Measurements from ENCODE around the gene FRMD8. TPM values are rescaled to one million over a fixed set of nuclear protein-coding genes. Genes with fewer than 3 reads are reported as not detected.

Gene FRMD8
- total and polyA plus RNA-seq, 9 of the 15 experiments (the other 6 are each of a cell fraction or from before 2014, with no cell fraction given) = 4.5 to 54.5 (median 15.8) TPM

GRCh38 chr11:65430406-65431217, 44.2 kb downstream of the FRMD8 start (continued):
- TF ChIP-seq CREB3 (tag; conservative IDR thresholded peaks at IDR 0.05; ENCODE audit: low read depth) = no peak
- peak; percentile 17 for TF ChIP-seq POLR2B (IDR thresholded peaks at IDR 0.05; ENCODE audit: low read depth, partially characterized antibody)
- TF ChIP-seq ZC3H4 (CRISPR knock-in tag; IDR thresholded peaks at IDR 0.05; ENCODE audit: borderline replicate concordance) = no peak
- TF ChIP-seq SRSF7 (optimal IDR thresholded peaks at IDR 0.05; ENCODE audit: low read depth, low read length) = no peak
- no peak for TF ChIP-seq CTCFL (IDR thresholded peaks at IDR 0.05; ENCODE audit: borderline replicate concordance, insufficient read depth, low read depth, low read length, poor library complexity, severe bottlenecking)
- TF ChIP-seq PML (IDR thresholded peaks at IDR 0.05; ENCODE audit: low read length) = no peak
- TF ChIP-seq HDAC1 (IDR thresholded peaks at IDR 0.05) = no peak
- no peak for TF ChIP-seq ZNF316 (IDR thresholded peaks at IDR 0.05)
- TF ChIP-seq PHB2 (IDR thresholded peaks at IDR 0.05; ENCODE audit: low read depth) = no peak
- TF ChIP-seq RBFOX2 (IDR thresholded peaks at IDR 0.05; ENCODE audit: low read depth, low read length) = peak; percentile 49
- TF ChIP-seq FOXP1 (CRISPR knock-in tag; IDR thresholded peaks at IDR 0.05) = no peak
- no peak for TF ChIP-seq TEAD2 (tag; IDR thresholded peaks at IDR 0.05)
- peak; percentile 85 for TF ChIP-seq ZNF24 (IDR thresholded peaks at IDR 0.05)
- no peak for TF ChIP-seq XRCC5 (IDR thresholded peaks at IDR 0.05; ENCODE audit: low read depth, low read length)
- TF ChIP-seq XRCC3 (IDR thresholded peaks at IDR 0.05) = no peak

Measured in K562 (cell line).